ENCODE results near the gene PLK5.
"Not testable (repeated sequence)": the region's sequence is repeated elsewhere in the genome, so short reads cannot be mapped to it uniquely, and the experiment has no call there.

The PLK5 gene

DNA sequence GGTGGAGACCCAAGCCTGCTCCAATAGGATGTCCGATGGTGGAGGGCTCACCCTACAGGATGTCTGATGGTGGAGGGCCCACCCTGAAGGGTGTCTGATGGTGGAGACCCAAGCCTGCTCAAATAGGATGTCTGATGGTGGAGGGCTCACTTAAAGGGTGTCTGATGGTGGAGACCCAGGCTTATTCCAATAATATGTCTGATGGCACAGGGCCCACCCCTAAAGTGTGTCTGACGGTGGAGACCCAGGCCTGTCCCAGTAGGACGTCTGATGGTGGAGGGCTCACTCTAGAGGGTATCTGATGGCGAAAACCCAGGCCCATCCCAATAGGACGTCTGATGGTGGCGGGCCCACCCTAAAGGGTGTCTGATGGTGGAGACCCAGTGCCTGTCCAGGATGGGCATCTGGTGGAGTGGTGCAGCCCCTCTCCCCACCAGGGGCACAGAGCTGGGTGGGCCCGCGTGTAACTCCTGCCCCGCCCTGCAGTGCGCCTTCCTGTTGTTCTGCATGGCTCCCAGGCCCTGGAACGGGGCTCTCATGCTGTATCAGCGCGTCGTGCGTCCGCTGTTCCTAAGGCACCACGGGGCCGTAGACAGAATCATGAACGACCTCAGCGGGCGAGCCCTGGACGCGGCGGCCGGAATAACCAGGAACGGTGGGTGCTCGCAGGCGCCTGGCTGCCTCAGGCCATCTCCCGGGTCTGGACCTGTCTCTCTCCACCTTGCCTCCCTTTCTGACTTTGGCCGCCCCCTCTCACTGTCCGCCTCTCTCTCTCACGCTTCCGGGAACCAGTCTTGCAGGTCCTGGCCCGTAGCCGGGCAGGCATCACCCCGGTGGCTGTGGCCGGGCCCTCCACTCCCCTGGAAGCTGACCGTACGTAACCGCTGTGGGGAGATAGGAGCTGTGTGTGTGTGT, 27.8 kb upstream of the PLK5 start:
- Histone ChIP-seq H3K4me3 (ENCODE audit: low read depth, low read length) (no peak overlapping the region), H3K27me3 (no peaks in the 10 kb centered on the region), H3K36me3 (no peaks in the 10 kb centered on the region), H3K4me1 (peaks cover 4% of the 10 kb centered on the region; the same call in 1 of the 2 replicates), H3K9me3 (no peaks in the 10 kb centered on the region)
- DNase-seq = no peak
- TF ChIP-seq, protein P1, sequence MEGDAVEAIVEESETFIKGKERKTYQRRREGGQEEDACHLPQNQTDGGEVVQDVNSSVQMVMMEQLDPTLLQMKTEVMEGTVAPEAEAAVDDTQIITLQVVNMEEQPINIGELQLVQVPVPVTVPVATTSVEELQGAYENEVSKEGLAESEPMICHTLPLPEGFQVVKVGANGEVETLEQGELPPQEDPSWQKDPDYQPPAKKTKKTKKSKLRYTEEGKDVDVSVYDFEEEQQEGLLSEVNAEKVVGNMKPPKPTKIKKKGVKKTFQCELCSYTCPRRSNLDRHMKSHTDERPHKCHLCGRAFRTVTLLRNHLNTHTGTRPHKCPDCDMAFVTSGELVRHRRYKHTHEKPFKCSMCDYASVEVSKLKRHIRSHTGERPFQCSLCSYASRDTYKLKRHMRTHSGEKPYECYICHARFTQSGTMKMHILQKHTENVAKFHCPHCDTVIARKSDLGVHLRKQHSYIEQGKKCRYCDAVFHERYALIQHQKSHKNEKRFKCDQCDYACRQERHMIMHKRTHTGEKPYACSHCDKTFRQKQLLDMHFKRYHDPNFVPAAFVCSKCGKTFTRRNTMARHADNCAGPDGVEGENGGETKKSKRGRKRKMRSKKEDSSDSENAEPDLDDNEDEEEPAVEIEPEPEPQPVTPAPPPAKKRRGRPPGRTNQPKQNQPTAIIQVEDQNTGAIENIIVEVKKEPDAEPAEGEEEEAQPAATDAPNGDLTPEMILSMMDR (IDR thresholded peaks at IDR 0.05; ENCODE audit: low read depth, low read length) = no peak

DNA sequence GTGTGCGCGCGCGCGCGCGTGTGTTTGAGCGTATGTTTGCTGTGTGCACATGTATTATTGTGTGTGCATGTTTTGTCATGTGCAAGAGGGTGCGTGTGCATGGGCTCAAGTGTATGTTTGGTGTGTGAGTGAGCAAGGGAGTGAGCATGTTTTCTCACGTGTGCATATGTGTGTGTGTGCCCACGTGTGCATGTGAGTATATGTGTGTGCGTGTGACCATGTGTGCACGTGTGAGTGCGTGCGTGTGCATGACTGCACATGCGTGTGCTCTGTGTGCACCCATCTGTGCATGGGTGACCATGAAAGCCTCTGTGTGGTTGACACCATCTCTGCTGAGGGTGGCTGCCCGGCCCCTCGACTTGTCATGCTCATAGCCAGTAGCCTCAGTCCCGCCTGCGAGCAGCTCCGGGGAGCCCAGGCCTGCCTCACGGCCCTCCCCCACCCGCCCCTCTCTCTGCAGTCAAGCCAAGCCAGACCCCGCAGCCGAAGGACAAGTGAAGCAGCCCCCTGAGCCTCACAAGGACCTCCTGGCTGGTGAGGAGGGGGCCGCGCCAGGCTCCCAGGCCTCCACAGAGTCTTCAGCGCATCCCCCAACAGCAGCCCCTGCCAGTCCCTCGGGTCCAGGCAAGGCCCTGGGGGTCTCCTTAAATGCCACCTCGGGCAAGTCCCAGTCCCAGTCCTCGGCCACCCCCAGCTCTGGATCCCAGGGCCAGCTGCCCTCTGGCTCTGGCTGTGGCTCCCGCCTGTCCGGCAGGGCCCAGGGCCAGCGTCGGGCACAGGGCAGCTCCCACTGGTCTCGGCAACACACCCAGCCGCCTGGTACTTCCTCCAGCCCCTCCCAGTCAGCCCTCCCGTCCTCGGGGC, 26.9 kb upstream of the PLK5 start:
- TF ChIP-seq, protein P1 (IDR thresholded peaks at IDR 0.05; ENCODE audit: low read depth, low read length) = no peak
- H3K4me3 ChIP-seq (ENCODE audit: low read depth, low read length) = no peak overlapping the region
- H3K9me3 ChIP-seq = no peaks in the 10 kb centered on the region
- no peak for DNase-seq
- H3K27me3 ChIP-seq = no peaks in the 10 kb centered on the region
- peaks cover 4% of the 10 kb centered on the region; the same call in 1 of the 2 replicates for H3K4me1 ChIP-seq
- H3K36me3 ChIP-seq = no peaks in the 10 kb centered on the region

DNA sequence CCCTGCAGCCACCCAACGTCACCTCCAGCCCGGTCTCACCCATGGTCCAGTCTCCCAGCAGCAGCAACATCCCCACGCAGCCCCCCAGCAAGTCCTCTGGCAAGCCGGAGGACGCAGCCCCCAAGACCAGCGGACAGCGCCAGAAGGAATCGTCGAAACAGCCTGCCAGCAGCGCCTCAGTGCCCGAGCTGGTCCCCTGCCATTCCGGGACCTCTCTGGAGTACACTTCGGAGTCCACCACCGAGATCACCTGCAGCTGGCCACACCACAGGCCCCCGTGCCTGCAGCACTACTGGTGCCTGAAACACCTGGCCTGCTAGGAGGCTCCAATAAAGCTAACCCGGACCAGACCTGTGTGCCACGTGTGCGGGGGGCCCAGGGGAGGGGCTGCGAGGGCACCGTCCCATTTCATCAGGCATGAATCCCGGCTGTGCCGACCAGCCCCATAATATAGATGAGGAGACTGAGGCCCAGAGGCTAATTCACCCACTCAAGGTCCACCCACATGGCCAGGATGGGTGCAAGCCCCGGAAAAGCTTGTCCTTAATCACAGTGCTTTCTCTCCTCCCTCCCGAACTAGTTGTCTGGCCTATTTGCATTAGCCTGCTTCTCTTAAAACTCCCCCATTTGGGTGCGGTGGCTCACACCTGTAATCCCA, 26.2 kb upstream of the PLK5 start:
- H3K27me3 ChIP-seq = no peaks in the 10 kb centered on the region; the same call in 1 of the 2 replicates
- H3K4me3 ChIP-seq (ENCODE audit: low read depth, low read length) = no peak overlapping the region
- peaks cover 4% of the 10 kb centered on the region; the same call in 1 of the 2 replicates for H3K4me1 ChIP-seq
- no peak for DNase-seq
- no peaks in the 10 kb centered on the region for H3K9me3 ChIP-seq
- H3K36me3 ChIP-seq = no peaks in the 10 kb centered on the region
- TF ChIP-seq, protein P1 (IDR thresholded peaks at IDR 0.05; ENCODE audit: low read depth, low read length) = no peak

DNA sequence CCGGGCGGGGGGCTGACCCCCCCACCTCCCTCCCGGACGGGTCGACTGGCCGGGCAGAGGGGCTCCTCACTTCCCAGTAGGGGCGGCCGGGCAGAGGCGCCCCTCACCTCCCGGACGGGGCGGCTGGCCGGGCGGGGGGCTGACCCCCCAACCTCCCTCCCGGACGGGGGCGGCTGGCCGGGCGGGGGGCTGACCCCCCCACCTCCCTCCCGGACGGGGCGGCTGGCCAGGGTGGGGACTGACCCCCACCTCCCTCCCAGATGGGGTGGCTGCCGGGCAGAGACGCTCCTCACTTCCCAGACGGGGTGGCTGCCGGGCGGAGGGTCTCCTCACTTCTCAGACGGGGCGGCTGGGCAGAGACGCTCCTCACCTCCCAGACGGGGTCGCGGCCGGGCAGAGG, 24.6 kb upstream of the PLK5 start:
- not testable (repeated sequence) for H3K36me3 ChIP-seq; H3K4me1 ChIP-seq; H3K9me3 ChIP-seq; H3K27me3 ChIP-seq; H3K4me3 ChIP-seq (ENCODE audit: low read depth, low read length); DNase-seq

DNA sequence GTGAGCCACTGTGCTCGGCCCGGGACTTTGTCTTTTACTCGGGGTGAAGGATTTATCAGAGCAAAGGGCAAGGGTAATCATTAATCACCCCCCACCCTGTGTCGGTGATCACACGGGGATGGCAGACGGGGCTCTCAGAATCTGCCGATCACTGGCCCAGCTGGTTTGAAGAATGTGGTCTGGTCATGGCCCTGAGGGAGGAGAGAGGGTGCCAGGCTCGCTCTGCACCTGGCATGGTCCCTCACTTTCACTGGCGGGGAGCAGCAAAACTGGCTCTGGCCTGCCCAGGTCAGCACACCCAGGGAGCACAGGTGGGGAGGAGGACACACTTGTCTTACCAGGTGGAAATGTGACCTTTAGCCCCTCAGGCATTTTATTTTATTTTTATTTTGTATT, 22.7 kb upstream of the PLK5 start:
- TF ChIP-seq, protein P1 (IDR thresholded peaks at IDR 0.05; ENCODE audit: low read depth, low read length) = no peak
- Histone ChIP-seq H3K9me3 (no peaks in the 10 kb centered on the region), H3K36me3 (no peaks in the 10 kb centered on the region), H3K27me3 (peaks cover 4% of the 10 kb centered on the region), H3K4me3 (ENCODE audit: low read depth, low read length) (no peak overlapping the region), H3K4me1 (no peaks in the 10 kb centered on the region)
- no peak for DNase-seq

DNA sequence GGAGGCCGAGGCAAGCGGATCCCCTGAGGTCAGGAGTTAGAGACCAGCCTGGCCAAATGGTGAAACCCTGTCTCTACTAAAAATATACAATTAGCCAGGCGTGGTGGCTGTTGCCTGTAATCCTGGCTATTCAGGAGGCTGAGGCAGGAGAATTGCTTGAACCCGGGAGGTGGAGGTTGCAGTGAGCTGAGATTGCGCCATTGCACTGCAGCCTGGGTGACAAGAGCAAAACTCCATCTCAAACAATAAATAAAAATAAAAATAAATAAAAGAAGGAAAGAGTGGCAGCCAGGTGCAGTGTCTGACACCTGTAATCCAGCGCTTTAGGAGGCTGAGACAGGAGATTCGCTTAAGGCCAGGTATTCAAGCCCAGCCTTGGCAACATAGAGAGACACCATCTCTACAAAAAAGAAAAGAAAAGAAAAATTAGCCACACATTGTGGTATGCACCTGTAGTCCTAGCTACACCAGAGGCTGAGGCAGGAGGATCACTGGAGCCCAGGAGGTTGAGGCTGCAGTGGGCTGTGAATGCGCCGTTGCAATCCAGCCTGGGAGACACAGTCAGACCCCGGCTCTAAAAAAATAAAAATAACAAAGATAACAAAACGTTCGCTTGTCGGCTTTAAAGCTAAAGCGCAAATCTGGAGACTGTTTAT, 21.3 kb upstream of the PLK5 start:
- TF ChIP-seq, protein P1 (IDR thresholded peaks at IDR 0.05; ENCODE audit: low read depth, low read length) = no peak
- H3K4me1 ChIP-seq = no peaks in the 10 kb centered on the region
- DNase-seq = no peak
- H3K9me3 ChIP-seq = no peaks in the 10 kb centered on the region
- H3K4me3 ChIP-seq (ENCODE audit: low read depth, low read length) = peak overlapping the region; percentile 43
- peaks cover 4% of the 10 kb centered on the region for H3K27me3 ChIP-seq
- H3K36me3 ChIP-seq = no peaks in the 10 kb centered on the region

Data from BE2C (cell line).